Gastroesophageal sphincter (tissue), 4 donors: Measurements from ENCODE around the gene FAM98A. TPM values are rescaled to one million over a fixed set of nuclear protein-coding genes. Genes with fewer than 3 reads are reported as not detected.
A peak's percentile ranks its signal among the peaks of the same experiment; 100 is the strongest.

Experiments
- ATAC-seq: fragments of 150-250 bp; one replicate; pipeline ENCODE4 v1.9.1; 2016; ENCODE audit warnings: mild to moderate bottlenecking, moderate library complexity
- H3K27ac ChIP-seq, 4 donors: fragments of 200-600 bp; sonication (generic) in 3 of 4; 1 replicate in 3 of 4; 2 replicates in 1 of 4; pipeline ENCODE4 v1.5.1; 2016 to 2019
- H3K27me3 ChIP-seq: fragments of 200-600 bp; sonication (generic); one replicate; pipeline ENCODE4 v1.5.1; 2019
- H3K36me3 ChIP-seq, 2 donors: fragments of 200-600 bp; sonication (generic); one replicate each; pipeline ENCODE4 v1.5.1; 2019; ENCODE audit warnings: control low read depth in 1 of 2
- H3K4me1 ChIP-seq, 3 donors: fragments of 200-600 bp; sonication (generic); 1 replicate in 2 of 3; 2 replicates in 1 of 3; pipeline ENCODE4 v1.5.1; 2016 to 2019; ENCODE audit warnings: control low read depth in 2 of 3
- H3K4me3 ChIP-seq, 2 donors: fragments of 200-600 bp; sonication (generic); one replicate each; pipeline ENCODE4 v1.5.1; 2019; ENCODE audit warnings: mild to moderate bottlenecking in 1 of 2, moderate library complexity in 1 of 2
- H3K9me3 ChIP-seq, 3 donors: fragments of 200-600 bp; sonication (generic); one replicate each; pipeline ENCODE4 v1.5.1; 2017 to 2019; ENCODE audit warnings: control low read depth in 2 of 3
- CTCF ChIP-seq, 4 experiments: fragments of 200-600 bp in 2 of 4; fragments of 450-650 bp in 2 of 4; sonication (generic) in 1 of 4; IDR thresholded peaks; one replicate each; pipeline ENCODE4 v1.5.1; 2017 to 2019; ENCODE audit warnings: antibody characterized with exemption in 4 of 4, mild to moderate bottlenecking in 2 of 4, moderate library complexity in 2 of 4
- EP300 ChIP-seq: sonication (generic); formaldehyde crosslinking; IDR thresholded peaks from one replicate; pipeline ENCODE4 v1.6.1; 2017; ENCODE audit warnings: antibody characterized with exemption, mild to moderate bottlenecking
- POLR2A ChIP-seq, 2 donors: fragments of 450-650 bp; IDR thresholded peaks; one replicate each; pipeline ENCODE4 v1.6.1; 2017; ENCODE audit warnings: antibody characterized with exemption in 2 of 2, mild to moderate bottlenecking in 2 of 2, moderate library complexity in 1 of 2
- POLR2AphosphoS5 ChIP-seq: sonication (generic); formaldehyde crosslinking; IDR thresholded peaks from one replicate; pipeline ENCODE4 v1.6.1; 2017; ENCODE audit warnings: antibody characterized with exemption
- WGBS, 2 donors: methylation state at CpG; one replicate each; pipeline ENCODE4 v1.1.5; 2018; ENCODE audit warnings: low coverage in 1 of 2; 5-methylcytosine and 5-hydroxymethylcytosine counted together
- total RNA-seq, 4 donors: library from RNA; depleted of rRNA; stranded (reverse); fragments of >200 nt; gene quantifications; one replicate each; pipeline ENCODE4 v1.1.0, GENCODE V29; 2016

The FAM98A gene
- total RNA-seq, 4 donors from 2014 or later: 27.8 to 54.8 (median 43.1) TPM

- ATAC-seq: no peak
- H3K36me3 ChIP-seq: no peaks in the 10 kb centered on the region
- WGBS, 2 donors: 83 to 87% methylated on average over 3 of the region's 3 CpGs
- TF ChIP-seq POLR2AphosphoS5 (no peak), EP300 (no peak), CTCF (IDR thresholded peaks at IDR 0.05) (no peak)
- peaks cover 0 to 21% (median 0%) of the 10 kb centered on the region in 3 donors for H3K4me1 ChIP-seq
- H3K27ac ChIP-seq: no peak overlapping the region
- H3K27me3 ChIP-seq: no peaks in the 10 kb centered on the region
- no peak overlapping the region for H3K4me3 ChIP-seq
- no peaks in the 10 kb centered on the region for H3K9me3 ChIP-seq
Measured at GRCh38 chr2:33603416-33603815, 4.3 kb upstream of the FAM98A start.

- Histone ChIP-seq H3K4me1 (peaks cover 3 to 23% (median 6%) of the 10 kb centered on the region in 3 donors), H3K4me3 (no peak overlapping the region), H3K27me3 (no peaks in the 10 kb centered on the region), H3K36me3 (no peaks in the 10 kb centered on the region), H3K9me3 (no peaks in the 10 kb centered on the region), H3K27ac (no peak overlapping the region)
- 78 to 80% methylated on average over 5 of the region's 6 CpGs for WGBS, 2 donors
- TF ChIP-seq POLR2AphosphoS5 (no peak), EP300 (no peak), POLR2A (IDR thresholded peaks at IDR 0.05) (no peak), CTCF (IDR thresholded peaks at IDR 0.05) (no peak)
- ATAC-seq: no peak
Measured at GRCh38 chr2:33602201-33602830, 3.2 kb upstream of the FAM98A start.

GRCh38 chr2:33599943-33600192, 769 bp upstream of the FAM98A start:
- TF ChIP-seq POLR2A (IDR thresholded peaks at IDR 0.05) (no peak), CTCF (IDR thresholded peaks at IDR 0.05) (no peak), POLR2AphosphoS5 (no peak), EP300 (no peak)
- peak overlapping the region; percentile 15 to 94 (median 86) for H3K27ac ChIP-seq
- no peaks in the 10 kb centered on the region for H3K9me3 ChIP-seq
- H3K27me3 ChIP-seq: no peaks in the 10 kb centered on the region
- H3K4me1 ChIP-seq: peaks cover 3 to 39% (median 11%) of the 10 kb centered on the region in 3 donors
- H3K36me3 ChIP-seq: peaks cover 0 to under 1% of the 10 kb centered on the region in 2 donors
- 10 to 11% methylated on average over 3 of the region's 3 CpGs for WGBS, 2 donors
- no peak for ATAC-seq
- peak overlapping the region; percentile 63 to 87 for H3K4me3 ChIP-seq

- peak overlapping the region; percentile 60 to 94 (median 86) for H3K27ac ChIP-seq
- H3K27me3 ChIP-seq: no peaks in the 10 kb centered on the region
- no peaks in the 10 kb centered on the region for H3K9me3 ChIP-seq
- WGBS, 2 donors: 0 to 1% methylated on average over 16 to 19 of the region's 23 CpGs
- H3K36me3 ChIP-seq: peaks cover 0 to 9% of the 10 kb centered on the region in 2 donors
- ATAC-seq: peak; percentile 16
- TF ChIP-seq CTCF (IDR thresholded peaks at IDR 0.05) (no peak), EP300 (no peak), POLR2AphosphoS5 (no peak), POLR2A (IDR thresholded peaks at IDR 0.05) (no peak)
- peak overlapping the region; percentile 63 to 87 for H3K4me3 ChIP-seq
- peaks cover 3 to 42% (median 11%) of the 10 kb centered on the region in 3 donors for H3K4me1 ChIP-seq
Measured at GRCh38 chr2:33598561-33599174, 431 bp downstream of the FAM98A start.

- Histone ChIP-seq H3K36me3 (peaks cover 0 to 26% of the 10 kb centered on the region in 2 donors), H3K27me3 (no peaks in the 10 kb centered on the region)
- WGBS, 2 donors: 84 to 89% methylated on average over 3 of the region's 3 CpGs
Measured at GRCh38 chr2:33597026-33597425, 2.1 kb downstream of the FAM98A start.

More at GRCh38 chr2:33597026-33597425, 2.1 kb downstream of the FAM98A start:
- no peak for TF ChIP-seq CTCF (IDR thresholded peaks at IDR 0.05)
- TF ChIP-seq POLR2A (IDR thresholded peaks at IDR 0.05): no peak
- no peak for TF ChIP-seq POLR2AphosphoS5
- no peak for TF ChIP-seq EP300
- ATAC-seq: no peak
- H3K27ac ChIP-seq: no peak overlapping the region
- peaks cover 3 to 54% (median 11%) of the 10 kb centered on the region in 3 donors for H3K4me1 ChIP-seq
- H3K4me3 ChIP-seq: peak overlapping the region in 1 of 2 donors; percentile 63
- no peaks in the 10 kb centered on the region for H3K9me3 ChIP-seq
